DMS114 treated with DMSO at 0.1 percent for 48 hours (cell line): ENCODE results near the gene HIP1.
A peak's percentile ranks its signal among the peaks of the same experiment; 100 is the strongest.
"Not testable (repeated sequence)": the region's sequence is repeated elsewhere in the genome, so short reads cannot be mapped to it uniquely, and the experiment has no call there.

Source experiments
- DNase-seq: peaks from one replicate; lab custom pipeline; 2025; ENCODE audit not compliant: unreplicated experiment; lab: John Stamatoyannopoulos, UW

HIP1 gene

GRCh38 chr7:75738604-75738974 is at the start of gene HIP1:
Gene HIP1, minus strand, starts transcription at chr7:75738941. Its CDS starts 21 bp downstream, at chr7:75738920.
- no peak for DNase-seq

- not testable (repeated sequence) for DNase-seq
Observed at GRCh38 chr7:75788154-75788847, 49.6 kb upstream of the HIP1 start.

GRCh38 chr7:75783058-75783457 is 44.3 kb upstream of the HIP1 start:
- not testable (repeated sequence) for DNase-seq

- not testable (repeated sequence) for DNase-seq
Observed at GRCh38 chr7:75780647-75781273, 42.0 kb upstream of the HIP1 start.

- DNase-seq = not testable (repeated sequence)
Observed at GRCh38 chr7:75779516-75779915, 40.8 kb upstream of the HIP1 start.

GRCh38 chr7:75779035-75779434 is 40.3 kb upstream of the HIP1 start:
- DNase-seq = not testable (repeated sequence)

GRCh38 chr7:75776295-75776971 is 37.7 kb upstream of the HIP1 start:
- DNase-seq = no peak

GRCh38 chr7:75773958-75774357 is 35.2 kb upstream of the HIP1 start:
- DNase-seq = not testable (repeated sequence)

- DNase-seq = no peak
Observed at GRCh38 chr7:75772081-75773077, 33.6 kb upstream of the HIP1 start, which contains the start of gene CCL26. Gene CCL26, minus strand, starts transcription at chr7:75772211. Its CDS starts 35 bp downstream, at chr7:75772176.

- no peak for DNase-seq
Observed at GRCh38 chr7:75771224-75771623, 32.5 kb upstream of the HIP1 start.

- DNase-seq = peak; percentile 74
Observed at GRCh38 chr7:75762350-75762917, 23.7 kb upstream of the HIP1 start.

- not testable (repeated sequence) for DNase-seq
Observed at GRCh38 chr7:75761801-75762200, 23.1 kb upstream of the HIP1 start.

GRCh38 chr7:75758491-75758890 is 19.8 kb upstream of the HIP1 start:
- no peak for DNase-seq

GRCh38 chr7:75757860-75758259 is 19.1 kb upstream of the HIP1 start:
- no peak for DNase-seq

GRCh38 chr7:75756991-75757676 is 18.4 kb upstream of the HIP1 start:
- peak; percentile 8 for DNase-seq

- no peak for DNase-seq
Observed at GRCh38 chr7:75756206-75756990, 17.7 kb upstream of the HIP1 start.

- DNase-seq = no peak
Observed at GRCh38 chr7:75743455-75743859, 4.7 kb upstream of the HIP1 start.

- DNase-seq = no peak
Observed at GRCh38 chr7:75740846-75741497, 2.2 kb upstream of the HIP1 start.
